DOHH2 (cell line): Measurements from ENCODE around the gene ZNF285.

ENCODE experiments used
- H3F3A ChIP-seq: fragments of 200-600 bp; sonication (generic), shearing (Covaris generic); 2 replicates; pipeline ENCODE4 v1.6.0; 2016; ENCODE audit warnings: antibody characterized with exemption, mild to moderate bottlenecking; ENCODE audit not compliant: control insufficient read depth, insufficient read depth
- H3K27ac ChIP-seq: fragments of 200-600 bp; sonication (generic); 2 replicates; pipeline ENCODE4 v1.5.1; 2014; ENCODE audit warnings: low read depth, mild to moderate bottlenecking, low read length, moderate library complexity
- H3K27me3 ChIP-seq: fragments of 200-600 bp; sonication (generic); 2 replicates; pipeline ENCODE4 v1.6.1; 2014; ENCODE audit warnings: mild to moderate bottlenecking, low read length, mixed read lengths; ENCODE audit not compliant: control insufficient read depth
- H3K36me3 ChIP-seq: fragments of 200-600 bp; sonication (generic); 2 replicates; pipeline ENCODE4 v1.6.1; 2014; ENCODE audit warnings: mild to moderate bottlenecking, low read length, moderate library complexity, mixed read lengths; ENCODE audit not compliant: control insufficient read depth
- H3K4me1 ChIP-seq: fragments of 200-600 bp; sonication (generic); 2 replicates; pipeline ENCODE4 v1.6.1; 2014; ENCODE audit warnings: mild to moderate bottlenecking, low read length, mixed read lengths; ENCODE audit not compliant: control insufficient read depth
- H3K4me2 ChIP-seq: fragments of 200-600 bp; sonication (generic); 2 replicates; pipeline ENCODE4 v1.6.0; 2014; ENCODE audit warnings: mild to moderate bottlenecking, low read length, moderate library complexity
- H3K4me3 ChIP-seq: fragments of 200-600 bp; sonication (generic); 2 replicates; pipeline ENCODE4 v1.5.1; 2014; ENCODE audit warnings: mild to moderate bottlenecking, low read length, mixed read lengths
- H3K79me2 ChIP-seq: fragments of 200-600 bp; sonication (generic); 2 replicates; pipeline ENCODE4 v1.6.1; 2014; ENCODE audit warnings: mild to moderate bottlenecking, low read length, mixed read lengths; ENCODE audit not compliant: control insufficient read depth
- H3K9me2 ChIP-seq: fragments of 200-600 bp; sonication (generic); replicated peaks from 2 replicates; pipeline ENCODE4 v1.6.1; 2014; ENCODE audit warnings: mild to moderate bottlenecking, low read length, mixed read lengths; ENCODE audit not compliant: control insufficient read depth
- H3K9me3 ChIP-seq: fragments of 200-600 bp; sonication (generic); 2 replicates; pipeline ENCODE4 v1.6.1; 2014; ENCODE audit warnings: antibody characterized with exemption, low read length, mixed read lengths; ENCODE audit not compliant: control insufficient read depth, insufficient read depth
- H4K20me1 ChIP-seq: fragments of 200-600 bp; sonication (generic); 2 replicates; pipeline ENCODE4 v1.6.0; 2014; ENCODE audit warnings: low read depth, mild to moderate bottlenecking, antibody characterized with exemption, low read length, moderate library complexity; ENCODE audit not compliant: control insufficient read depth, insufficient read depth
- EZH2phosphoT487 ChIP-seq: fragments of 200-600 bp; sonication (generic); IDR thresholded peaks from 2 replicates; pipeline ENCODE4 v1.6.1; 2017; ENCODE audit warnings: borderline replicate concordance, mild to moderate bottlenecking, antibody characterized with exemption, low read length, moderate library complexity, mixed read lengths
- TF ChIP-seq, protein P1 (sequence below): fragments of 200-600 bp; sonication (generic); IDR thresholded peaks from one replicate; pipeline ENCODE4 v1.5.1; 2014; ENCODE audit warnings: antibody characterized with exemption, mild to moderate bottlenecking, low read depth, low read length; ENCODE audit not compliant: poor library complexity, severe bottlenecking

ZNF285 gene

GRCh38 chr19:44356383-44357111 is 44.9 kb downstream of the ZNF285 start, which contains the start of gene ZNF112:
TSS of gene ZNF112 (minus strand) at chr19:44356680. CDS start at chr19:44340539, 16,141 bp downstream.
- no peaks in the 10 kb centered on the region for H3F3A ChIP-seq
- no peak within 1 kb of the TSS for H3K27ac ChIP-seq
- H3K9me3 ChIP-seq, result no peaks in the 10 kb centered on the region
- no peak within 1 kb of the TSS for H3K4me2 ChIP-seq
- no peaks in the 10 kb centered on the region for H3K27me3 ChIP-seq
- H3K9me2 ChIP-seq, result no peaks in the 10 kb centered on the region
- no peaks in the 10 kb centered on the region for H3K79me2 ChIP-seq
- no peak within 1 kb of the TSS for H3K4me3 ChIP-seq
- no peaks in the 10 kb centered on the region for H4K20me1 ChIP-seq
- TF ChIP-seq, protein P1, sequence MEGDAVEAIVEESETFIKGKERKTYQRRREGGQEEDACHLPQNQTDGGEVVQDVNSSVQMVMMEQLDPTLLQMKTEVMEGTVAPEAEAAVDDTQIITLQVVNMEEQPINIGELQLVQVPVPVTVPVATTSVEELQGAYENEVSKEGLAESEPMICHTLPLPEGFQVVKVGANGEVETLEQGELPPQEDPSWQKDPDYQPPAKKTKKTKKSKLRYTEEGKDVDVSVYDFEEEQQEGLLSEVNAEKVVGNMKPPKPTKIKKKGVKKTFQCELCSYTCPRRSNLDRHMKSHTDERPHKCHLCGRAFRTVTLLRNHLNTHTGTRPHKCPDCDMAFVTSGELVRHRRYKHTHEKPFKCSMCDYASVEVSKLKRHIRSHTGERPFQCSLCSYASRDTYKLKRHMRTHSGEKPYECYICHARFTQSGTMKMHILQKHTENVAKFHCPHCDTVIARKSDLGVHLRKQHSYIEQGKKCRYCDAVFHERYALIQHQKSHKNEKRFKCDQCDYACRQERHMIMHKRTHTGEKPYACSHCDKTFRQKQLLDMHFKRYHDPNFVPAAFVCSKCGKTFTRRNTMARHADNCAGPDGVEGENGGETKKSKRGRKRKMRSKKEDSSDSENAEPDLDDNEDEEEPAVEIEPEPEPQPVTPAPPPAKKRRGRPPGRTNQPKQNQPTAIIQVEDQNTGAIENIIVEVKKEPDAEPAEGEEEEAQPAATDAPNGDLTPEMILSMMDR, result no peak
- no peak for TF ChIP-seq EZH2phosphoT487
- H3K4me1 ChIP-seq, result no peaks in the 10 kb centered on the region
- no peaks in the 10 kb centered on the region for H3K36me3 ChIP-seq

DNA sequence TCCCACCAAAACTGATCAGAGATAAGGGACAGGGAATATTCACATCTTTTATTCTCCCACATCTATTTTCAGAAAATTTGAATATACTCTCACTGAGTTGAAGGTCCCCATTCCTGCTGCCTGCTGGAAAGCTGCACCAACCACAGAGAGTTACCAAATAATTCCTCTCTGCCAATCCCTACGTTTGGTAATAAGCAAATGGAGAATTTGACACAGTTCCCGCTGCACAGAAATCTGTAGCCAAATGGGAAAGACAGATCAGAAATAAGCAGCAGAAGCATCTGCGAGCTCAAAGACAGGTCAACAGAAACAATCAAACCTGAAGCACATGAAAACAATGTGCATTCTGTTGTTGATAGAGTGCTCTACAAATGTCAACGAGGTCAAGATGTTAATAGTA is 54.9 kb downstream of the ZNF285 start:
- Histone ChIP-seq H3K27ac (no peak overlapping the region), H3K4me2 (no peak overlapping the region), H3K4me3 (no peak overlapping the region), H3K9me2 (no peaks in the 10 kb centered on the region), H4K20me1 (no peaks in the 10 kb centered on the region), H3K36me3 (no peaks in the 10 kb centered on the region), H3K27me3 (no peaks in the 10 kb centered on the region), H3K9me3 (0 out of 2 replicates have a peak, but pooled peaks cover 4% of the 10 kb centered on the region), H3F3A (no peaks in the 10 kb centered on the region), H3K79me2 (no peaks in the 10 kb centered on the region), H3K4me1 (no peaks in the 10 kb centered on the region)
- TF ChIP-seq, protein P1, result no peak
- no peak for TF ChIP-seq EZH2phosphoT487

GRCh38 chr19:44345959-44346358 is 55.4 kb downstream of the ZNF285 start:
- Histone ChIP-seq H3K36me3 (no peaks in the 10 kb centered on the region), H3K9me2 (no peaks in the 10 kb centered on the region), H3F3A (no peaks in the 10 kb centered on the region), H3K79me2 (no peaks in the 10 kb centered on the region), H4K20me1 (no peaks in the 10 kb centered on the region), H3K9me3 (0 out of 2 replicates have a peak, but pooled peaks cover 4% of the 10 kb centered on the region), H3K4me2 (no peak overlapping the region), H3K4me3 (no peak overlapping the region), H3K27me3 (no peaks in the 10 kb centered on the region), H3K27ac (no peak overlapping the region), H3K4me1 (no peaks in the 10 kb centered on the region)
- TF ChIP-seq, protein P1, result no peak
- TF ChIP-seq EZH2phosphoT487, result no peak
